ENCODE data around the gene TAC3.

Gene TAC3

DNA sequence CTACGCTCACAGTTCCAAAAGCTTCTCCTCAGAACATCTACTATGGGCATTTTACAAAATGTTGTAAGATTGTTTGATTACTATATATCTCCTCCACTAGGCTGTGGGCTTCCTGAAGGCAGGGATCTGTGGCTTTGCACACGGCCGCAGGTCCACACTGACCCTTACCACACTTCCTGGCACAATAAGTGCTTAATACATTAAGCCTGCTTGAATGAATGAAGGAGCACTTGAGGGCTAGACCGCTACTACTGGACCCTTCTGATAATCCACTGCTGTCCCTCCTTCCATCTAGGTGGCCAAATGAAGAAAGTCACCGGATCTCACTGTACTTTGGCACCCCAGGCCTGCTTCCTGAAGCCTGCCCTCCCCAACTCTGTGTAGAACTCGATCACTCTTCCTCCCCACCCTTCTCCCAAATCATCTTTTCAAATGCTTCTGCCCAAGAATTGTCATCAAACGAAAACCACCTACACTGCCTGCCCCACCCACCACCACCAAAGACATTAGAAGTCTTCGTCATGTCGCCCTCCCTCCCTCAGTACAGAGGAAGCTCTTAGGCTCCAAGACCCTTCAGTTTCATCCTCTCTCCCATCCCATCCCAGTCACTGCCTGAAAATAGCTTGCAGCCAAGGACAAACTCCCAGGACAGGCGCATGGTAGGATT lies 9.4 kb downstream of the TAC3 start:
- no peak overlapping the region for H3K27ac ChIP-seq
- DNase-seq (ENCODE audit: low read depth, low spot score): no peak

DNA sequence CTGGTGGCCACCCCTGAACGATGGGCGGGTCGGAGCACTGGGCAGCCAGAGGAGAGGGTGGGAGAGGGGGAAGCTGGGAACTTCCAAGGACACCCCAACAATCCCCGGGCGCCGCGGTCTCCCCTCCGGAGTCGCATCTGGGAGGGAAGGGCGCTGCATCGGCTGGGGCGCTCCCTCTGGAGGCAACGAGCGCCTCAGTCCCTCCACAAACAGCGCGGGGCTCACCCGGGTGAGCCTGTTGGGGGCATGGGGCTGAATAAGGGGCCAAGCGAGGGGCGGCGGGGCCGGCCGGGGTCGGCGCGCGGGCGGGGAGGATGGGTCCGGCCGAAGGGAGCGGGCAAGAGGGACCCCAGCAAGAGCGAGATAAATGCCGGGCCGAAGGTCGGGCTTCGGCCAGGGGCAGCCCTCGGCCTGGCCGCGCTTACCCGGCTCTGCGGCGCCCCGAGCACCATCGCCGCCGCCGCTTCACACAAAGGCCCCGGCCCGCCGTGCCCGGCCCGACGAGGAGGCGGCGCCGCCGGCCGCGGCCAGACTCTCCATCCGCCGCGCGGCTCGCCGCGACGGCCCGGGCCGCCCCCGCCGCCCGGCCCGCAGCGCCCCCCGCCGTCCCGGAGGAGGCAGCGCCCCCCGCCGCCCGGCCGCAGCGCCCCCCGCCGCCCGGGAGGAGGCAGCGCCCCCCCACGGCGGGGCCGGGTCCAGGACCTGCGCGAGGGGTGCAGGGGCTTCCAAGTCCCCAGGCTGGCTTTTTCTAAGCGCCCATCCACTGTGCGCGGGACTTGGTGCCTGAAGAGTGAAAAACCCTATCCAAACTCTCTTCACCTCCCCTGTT lies 10.1 kb downstream of the TAC3 start, which contains the start of gene ZBTB39:
Gene ZBTB39, minus strand, starts transcription at position 567 of the 829 bp plus-strand sequence. CDS start 1,629 bp downstream, outside the sequence.
- no peak within 1 kb of the TSS for H3K27ac ChIP-seq
- DNase-seq (ENCODE audit: low read depth, low spot score): no peak

DNA sequence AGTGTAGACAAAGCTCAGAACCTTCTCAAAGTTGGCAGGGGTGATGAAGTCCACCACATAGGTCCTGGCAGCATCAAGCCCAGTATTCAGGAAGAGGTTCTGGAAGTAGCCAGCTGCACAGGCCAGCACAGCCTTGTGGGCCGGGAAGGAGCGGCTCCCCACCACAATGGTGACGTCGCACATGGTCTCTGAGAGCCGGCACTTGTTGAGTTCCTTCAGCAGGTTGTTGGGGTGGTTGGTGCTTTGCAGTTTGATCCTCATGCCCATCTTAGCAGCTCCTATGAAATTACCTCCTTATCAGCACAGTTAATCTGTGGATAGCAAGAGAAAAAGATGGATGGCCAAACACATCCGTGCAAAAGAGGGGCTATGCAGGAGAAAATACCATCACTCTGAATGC lies 11.7 kb downstream of the TAC3 start:
- no peak for DNase-seq (ENCODE audit: low read depth, low spot score)
- H3K27ac ChIP-seq: no peak overlapping the region

DNA sequence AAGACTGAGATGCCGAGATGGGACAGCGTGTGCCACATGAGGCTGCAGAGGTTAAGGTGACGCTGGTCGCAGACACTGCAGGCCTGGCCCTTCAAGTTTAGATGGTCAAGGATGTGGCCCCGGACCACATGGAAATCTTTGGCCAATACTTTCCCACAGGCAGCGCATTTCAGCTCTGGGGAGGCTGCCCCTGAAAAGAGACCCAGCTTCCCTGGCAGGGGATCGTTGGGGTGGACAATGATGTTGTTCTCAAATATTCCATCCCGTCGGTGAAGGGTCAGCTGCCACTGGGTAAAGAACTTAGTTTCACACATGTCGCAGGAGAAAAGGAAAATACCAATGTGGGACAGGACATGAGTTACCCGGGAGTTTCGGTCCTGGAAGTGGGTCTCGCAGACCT lies 12.9 kb downstream of the TAC3 start:
- H3K27ac ChIP-seq: no peak overlapping the region
- DNase-seq (ENCODE audit: low read depth, low spot score): no peak

DNA sequence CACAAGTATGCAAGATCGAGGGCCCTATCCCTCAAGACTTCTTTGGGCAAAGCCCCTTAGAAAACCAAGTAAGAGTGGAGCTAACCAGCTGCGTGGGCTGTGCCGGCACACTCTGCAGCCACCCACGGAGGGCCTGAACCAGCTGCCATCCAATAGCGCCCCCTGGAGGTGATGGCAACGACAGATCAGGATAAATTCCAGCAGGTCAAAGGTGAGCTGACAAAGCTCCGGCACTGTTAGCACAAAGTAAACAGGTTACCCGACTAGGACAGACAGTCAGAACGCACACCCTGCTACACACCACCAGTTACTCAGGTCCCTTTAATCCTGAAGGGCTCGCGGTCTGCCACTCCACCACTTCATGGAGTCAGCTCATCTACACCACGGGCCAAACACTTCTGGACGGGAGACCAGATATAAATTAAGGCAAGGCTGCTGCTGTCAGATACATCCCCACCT lies 14.9 kb downstream of the TAC3 start:
- no peak overlapping the region for H3K27ac ChIP-seq
- peak; percentile 12 for DNase-seq (ENCODE audit: low read depth, low spot score)

DNA sequence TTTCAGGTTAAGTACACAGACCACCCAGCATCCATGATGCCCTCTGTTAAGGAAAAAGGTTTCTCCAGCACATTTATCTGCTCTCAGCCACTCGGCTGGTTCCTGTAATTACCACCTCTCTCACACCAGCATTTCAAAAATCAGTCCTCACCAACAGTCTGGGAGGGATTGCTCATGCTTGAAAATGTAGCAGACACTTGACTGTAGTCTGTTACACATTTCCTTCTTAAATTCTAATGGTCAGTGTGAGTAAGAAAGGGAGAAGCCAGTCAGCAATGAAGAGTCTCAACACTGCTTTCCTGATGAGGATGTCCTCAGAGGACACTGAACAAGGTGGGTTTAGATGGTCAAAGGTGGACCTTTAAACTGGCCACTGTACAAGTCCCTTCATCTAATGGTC lies 15.9 kb downstream of the TAC3 start:
- DNase-seq (ENCODE audit: low read depth, low spot score): no peak
- no peak overlapping the region for H3K27ac ChIP-seq

DNA sequence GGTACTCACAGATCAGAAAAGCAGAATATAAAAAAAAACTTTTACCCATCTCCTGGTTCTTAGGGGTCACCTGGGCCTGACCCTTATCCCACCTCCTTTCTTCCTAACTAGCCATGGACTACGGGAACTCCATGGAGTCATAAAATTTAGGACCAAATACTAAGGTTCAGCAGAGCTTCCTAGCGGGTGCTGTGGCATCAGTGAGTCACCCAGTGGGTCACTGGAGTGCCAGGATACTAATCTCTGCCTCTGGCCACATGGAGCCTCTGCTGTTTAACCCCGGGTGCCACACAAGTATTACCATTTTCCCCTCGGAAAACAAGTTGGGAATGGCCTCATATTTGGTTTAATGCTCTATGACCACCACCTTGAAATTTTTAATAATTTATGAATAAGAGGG lies 16.9 kb downstream of the TAC3 start:
- no peak for DNase-seq (ENCODE audit: low read depth, low spot score)
- H3K27ac ChIP-seq: no peak overlapping the region

DNA sequence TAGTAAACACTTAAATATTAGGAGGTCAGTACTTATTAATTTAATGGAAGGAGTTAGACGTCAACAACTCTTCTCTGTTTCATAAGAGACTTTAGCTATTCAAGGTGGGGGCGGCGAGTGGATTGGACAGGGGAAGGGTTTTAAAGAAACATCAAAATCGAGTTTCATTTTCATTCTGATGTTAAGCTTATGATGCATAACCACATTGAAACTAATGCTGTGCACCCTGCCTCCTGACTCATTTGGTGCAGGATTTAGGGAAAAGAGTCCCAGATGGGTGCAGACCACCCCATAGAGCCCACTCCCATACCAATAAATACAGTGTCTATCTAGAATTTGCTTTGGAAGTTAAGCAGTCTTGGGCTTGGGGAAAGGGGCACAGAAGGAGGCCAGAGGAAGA lies 17.3 kb downstream of the TAC3 start:
- no peak for DNase-seq (ENCODE audit: low read depth, low spot score)
- H3K27ac ChIP-seq: no peak overlapping the region

DNA sequence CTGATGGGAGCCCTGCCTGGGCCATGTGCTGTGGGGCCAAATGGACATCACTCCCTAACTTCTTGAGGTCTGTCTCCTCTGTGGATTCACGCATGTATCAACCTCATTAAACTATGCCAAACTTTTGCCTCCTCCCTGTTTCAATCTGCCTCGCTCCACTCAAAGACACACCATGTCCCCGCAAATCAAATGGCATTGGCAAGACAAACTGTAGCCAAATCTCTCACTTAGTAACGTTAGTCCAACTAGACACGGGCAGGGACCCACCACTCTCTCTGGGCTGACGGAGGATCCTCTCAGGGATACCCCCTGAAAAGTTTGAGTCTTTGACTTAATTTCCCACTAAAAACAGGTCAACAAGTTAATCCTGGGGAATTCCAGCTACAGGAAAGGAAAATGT lies 18.0 kb downstream of the TAC3 start:
- no peak for DNase-seq (ENCODE audit: low read depth, low spot score)
- H3K27ac ChIP-seq: no peak overlapping the region

DNA sequence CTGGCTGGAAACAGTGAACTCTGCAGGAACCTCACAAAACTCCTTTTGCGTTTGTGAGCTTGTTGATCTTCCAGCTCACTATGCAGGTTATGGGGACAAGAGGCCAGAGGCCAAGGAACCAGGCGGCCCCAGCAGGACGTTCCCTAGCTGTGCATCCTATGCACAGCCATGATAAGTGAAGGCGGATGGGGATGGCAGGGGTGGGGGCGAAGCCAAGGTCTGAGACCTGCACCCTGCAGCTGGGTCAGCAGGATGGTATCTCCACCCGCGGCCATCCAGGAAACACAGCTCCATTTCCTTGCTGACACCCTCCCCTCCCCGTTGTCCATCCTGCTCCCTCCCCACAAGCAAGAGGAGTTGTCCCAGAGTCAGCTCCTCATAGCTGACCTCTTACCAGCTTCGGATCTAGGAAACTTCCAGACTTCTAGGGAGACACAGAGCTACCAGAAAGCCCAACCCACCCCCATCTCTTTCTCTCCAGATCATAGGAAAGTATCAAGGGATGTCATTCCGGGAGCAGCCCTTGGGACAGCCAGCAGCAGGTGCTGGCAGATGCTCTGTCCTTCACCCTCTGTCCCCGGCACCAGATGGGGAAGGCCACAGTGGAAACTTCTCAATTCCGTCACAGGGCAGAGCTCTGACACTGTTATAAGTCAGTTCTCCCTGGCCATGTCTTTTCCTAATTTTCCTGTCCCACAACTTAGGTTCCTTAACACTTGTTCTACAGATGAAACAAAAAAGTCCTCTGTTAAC lies 19.4 kb downstream of the TAC3 start:
- no peak overlapping the region for H3K27ac ChIP-seq
- no peak for DNase-seq (ENCODE audit: low read depth, low spot score)

DNA sequence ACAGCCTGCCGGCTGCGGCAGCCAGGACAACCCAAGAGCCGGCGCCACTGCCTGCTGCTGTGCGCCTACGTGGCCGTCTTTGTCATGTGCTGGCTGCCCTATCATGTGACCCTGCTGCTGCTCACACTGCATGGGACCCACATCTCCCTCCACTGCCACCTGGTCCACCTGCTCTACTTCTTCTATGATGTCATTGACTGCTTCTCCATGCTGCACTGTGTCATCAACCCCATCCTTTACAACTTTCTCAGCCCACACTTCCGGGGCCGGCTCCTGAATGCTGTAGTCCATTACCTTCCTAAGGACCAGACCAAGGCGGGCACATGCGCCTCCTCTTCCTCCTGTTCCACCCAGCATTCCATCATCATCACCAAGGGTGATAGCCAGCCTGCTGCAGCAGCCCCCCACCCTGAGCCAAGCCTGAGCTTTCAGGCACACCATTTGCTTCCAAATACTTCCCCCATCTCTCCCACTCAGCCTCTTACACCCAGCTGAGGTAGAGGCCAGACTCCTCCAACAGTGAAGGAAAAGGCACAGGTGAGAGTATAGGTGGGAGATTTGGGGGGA lies 20.3 kb downstream of the TAC3 start:
- no peak overlapping the region for H3K27ac ChIP-seq
- DNase-seq (ENCODE audit: low read depth, low spot score): no peak

DNA sequence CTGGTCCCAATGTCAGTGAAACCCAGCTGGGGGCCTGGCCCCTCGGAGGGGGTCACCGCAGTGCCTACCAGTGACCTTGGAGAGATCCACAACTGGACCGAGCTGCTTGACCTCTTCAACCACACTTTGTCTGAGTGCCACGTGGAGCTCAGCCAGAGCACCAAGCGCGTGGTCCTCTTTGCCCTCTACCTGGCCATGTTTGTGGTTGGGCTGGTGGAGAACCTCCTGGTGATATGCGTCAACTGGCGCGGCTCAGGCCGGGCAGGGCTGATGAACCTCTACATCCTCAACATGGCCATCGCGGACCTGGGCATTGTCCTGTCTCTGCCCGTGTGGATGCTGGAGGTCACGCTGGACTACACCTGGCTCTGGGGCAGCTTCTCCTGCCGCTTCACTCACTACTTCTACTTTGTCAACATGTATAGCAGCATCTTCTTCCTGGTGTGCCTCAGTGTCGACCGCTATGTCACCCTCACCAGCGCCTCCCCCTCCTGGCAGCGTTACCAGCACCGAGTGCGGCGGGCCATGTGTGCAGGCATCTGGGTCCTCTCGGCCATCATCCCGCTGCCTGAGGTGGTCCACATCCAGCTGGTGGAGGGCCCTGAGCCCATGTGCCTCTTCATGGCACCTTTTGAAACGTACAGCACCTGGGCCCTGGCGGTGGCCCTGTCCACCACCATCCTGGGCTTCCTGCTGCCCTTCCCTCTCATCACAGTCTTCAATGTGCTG lies 21.0 kb downstream of the TAC3 start:
- DNase-seq (ENCODE audit: low read depth, low spot score): no peak
- no peak overlapping the region for H3K27ac ChIP-seq

DNA sequence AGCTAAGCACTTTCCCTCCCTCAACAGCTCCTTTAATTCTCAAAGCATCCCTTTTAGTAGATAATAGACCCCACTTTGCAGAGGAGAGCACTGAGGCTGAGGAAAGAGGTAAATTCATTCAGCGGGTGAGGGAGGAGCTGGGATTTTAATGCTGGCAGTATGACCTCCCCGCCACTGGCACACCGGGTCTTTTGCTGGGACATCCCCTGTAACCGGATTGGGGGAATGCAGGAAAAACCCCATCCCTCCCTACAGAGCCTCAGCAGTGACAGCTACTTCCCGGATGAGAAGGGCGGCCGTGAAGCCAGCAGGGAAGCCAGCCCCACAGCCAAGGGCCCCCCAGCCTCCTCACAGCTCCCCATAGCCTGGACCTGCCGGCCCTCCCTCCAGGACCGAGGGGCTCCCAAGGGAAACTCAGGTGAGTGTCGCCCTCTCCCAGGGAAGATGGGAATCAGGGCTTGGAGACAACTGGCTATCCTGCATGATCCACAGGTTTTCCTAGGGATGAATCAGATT lies 22.0 kb downstream of the TAC3 start:
- H3K27ac ChIP-seq: no peak overlapping the region
- DNase-seq (ENCODE audit: low read depth, low spot score): no peak

DNA sequence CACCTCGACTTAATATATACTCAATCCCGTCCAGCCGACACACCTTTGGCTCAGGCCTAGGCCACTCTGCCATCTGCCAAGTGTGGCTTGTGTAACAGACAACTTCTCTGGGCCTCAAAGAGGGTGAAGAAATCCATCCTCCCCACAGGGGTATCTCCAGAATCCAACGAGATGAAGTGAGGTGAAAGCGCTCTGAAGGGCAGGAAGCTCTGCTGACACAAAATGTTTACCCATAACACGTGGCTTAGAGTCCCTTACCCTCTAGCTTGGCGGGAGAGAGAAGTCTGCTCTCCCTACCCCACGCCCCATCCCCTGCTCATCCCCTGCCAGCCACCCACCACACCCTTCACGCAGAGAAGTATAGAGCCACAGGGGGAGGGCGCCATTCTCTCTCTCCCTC lies 23.0 kb downstream of the TAC3 start:
- H3K27ac ChIP-seq: no peak overlapping the region
- DNase-seq (ENCODE audit: low read depth, low spot score): no peak

DNA sequence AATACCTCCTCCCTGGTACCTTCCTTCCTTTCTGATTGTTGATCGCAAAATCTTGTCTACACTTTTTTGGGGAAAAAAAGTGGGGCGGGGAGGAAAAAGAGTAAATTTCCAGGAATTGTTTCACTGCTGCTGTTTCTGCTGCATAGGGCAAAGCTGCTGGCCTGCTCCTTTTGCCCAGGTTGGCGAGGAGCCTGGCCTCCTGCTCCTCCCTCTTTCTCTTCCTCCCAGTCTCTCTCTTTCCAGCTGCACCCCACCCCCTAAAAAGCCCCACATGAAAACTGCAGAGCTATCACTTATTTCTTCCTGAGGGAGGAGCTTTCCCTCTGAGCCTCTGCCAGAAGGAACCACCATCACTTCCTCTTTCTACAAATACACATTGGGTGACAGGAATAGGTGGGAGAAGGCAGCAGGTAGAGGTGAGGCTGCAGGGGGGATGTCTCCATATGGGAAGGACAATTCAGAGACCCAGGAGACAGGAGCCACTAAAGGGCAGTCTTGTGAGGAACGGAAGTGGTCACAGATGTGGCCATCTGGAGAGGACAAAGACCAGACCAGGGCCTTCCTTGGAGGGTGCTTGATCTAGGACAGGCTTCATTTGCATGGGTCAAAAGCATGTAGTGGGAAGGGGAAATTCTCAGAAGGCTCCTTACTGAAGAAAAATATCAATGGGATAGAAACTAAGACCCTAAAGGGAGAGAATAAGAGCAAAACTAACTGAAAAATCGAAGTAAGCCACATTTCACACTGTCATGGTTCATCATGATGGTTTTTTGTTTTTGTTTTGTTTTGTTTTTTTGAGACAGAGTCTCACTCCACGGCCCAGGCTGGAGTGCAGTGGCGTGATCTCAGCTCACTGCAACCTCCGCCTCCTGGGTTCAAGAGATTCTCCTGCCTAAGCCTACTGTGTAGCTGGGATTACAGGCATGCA lies 24.7 kb downstream of the TAC3 start:
- DNase-seq (ENCODE audit: low read depth, low spot score): no peak
- no peak overlapping the region for H3K27ac ChIP-seq

DNA sequence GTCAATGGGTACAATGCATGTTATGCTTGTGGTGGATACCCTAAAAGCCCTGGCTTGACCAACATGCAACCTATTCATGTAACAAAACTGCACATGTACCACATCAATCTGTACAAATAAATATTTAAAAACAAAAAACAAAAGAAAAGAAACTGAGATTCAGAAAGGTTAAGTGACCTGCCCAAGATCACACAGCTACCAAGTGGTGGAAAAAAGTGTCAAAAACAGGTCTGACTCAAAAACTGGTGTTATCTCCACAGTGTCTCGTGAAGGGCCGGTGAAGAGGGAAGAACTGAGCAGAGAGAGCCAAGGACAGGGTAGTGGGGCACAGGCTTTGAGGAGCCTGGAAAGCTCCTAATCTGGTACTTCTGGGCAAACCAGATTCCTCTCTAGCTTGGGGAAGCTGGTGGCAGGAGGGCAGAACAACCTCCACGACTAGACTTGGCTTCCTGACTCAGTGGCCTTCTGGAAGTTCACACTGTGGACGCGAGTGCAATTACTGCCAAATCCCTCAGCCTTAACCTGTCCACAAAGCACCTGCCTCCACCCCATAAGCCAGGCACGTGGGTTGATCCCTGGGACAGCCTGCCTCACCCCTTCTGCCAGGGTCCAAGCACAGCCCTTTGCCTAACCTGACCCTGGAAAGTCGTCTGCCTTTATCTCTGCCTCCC lies 25.5 kb downstream of the TAC3 start:
- H3K27ac ChIP-seq: no peak overlapping the region
- DNase-seq (ENCODE audit: low read depth, low spot score): no peak

DNA sequence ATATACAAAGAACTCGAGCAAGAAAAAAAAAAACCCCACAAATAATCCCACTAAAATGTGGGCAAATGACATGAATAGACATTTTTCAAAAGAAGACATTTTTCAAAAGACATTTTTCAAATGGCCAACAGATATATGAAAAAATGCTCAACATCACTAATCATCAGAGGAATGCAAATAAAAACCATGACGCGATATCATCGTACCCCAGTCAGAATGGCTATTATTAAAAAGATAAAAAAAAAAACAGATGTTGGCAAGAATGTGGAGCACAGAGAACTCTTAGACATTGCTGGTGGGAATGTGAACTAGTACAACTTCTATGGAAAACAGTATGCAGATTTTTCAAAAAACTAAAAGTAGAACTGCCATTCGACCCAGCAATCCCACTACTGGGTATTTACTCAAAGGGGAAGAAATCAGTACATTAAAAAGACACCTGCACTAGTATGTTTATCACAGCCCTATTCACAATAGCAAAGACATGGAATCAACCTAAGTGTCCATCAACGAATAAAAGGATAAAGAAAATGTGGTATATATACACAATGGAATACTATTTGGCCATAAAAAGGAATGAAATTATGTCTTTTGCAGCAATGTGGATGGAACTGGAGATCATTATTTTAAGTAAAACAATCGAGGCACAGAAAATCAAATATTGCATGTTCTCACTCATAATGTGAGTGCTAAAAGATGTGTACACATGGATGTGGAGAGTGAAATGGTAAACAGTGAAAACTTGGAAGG lies 26.3 kb downstream of the TAC3 start:
- no peak for DNase-seq (ENCODE audit: low read depth, low spot score)

More for the DNA sequence above, 26.3 kb downstream of the TAC3 start:
- no peak overlapping the region for H3K27ac ChIP-seq
